GM19324 (cell line): ENCODE measurements around the gene FLOT1.

ENCODE experiments used
- ATAC-seq: cut with Tn5 transposase; IDR thresholded peaks from one replicate; pipeline ENCODE4 v1.9.1; 2021; ENCODE audit warnings: mild to moderate bottlenecking, moderate library complexity; ENCODE audit not compliant: unreplicated experiment, low FRiP score

Gene FLOT1, protein sequence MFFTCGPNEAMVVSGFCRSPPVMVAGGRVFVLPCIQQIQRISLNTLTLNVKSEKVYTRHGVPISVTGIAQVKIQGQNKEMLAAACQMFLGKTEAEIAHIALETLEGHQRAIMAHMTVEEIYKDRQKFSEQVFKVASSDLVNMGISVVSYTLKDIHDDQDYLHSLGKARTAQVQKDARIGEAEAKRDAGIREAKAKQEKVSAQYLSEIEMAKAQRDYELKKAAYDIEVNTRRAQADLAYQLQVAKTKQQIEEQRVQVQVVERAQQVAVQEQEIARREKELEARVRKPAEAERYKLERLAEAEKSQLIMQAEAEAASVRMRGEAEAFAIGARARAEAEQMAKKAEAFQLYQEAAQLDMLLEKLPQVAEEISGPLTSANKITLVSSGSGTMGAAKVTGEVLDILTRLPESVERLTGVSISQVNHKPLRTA

GRCh38 chr6:30742316-30743098 is at the start of gene FLOT1:
Gene FLOT1, minus strand, starts transcription at chr6:30742687. Its CDS starts 498 bp downstream, at chr6:30742189.
- ATAC-seq, result peak; percentile 70

DNA sequence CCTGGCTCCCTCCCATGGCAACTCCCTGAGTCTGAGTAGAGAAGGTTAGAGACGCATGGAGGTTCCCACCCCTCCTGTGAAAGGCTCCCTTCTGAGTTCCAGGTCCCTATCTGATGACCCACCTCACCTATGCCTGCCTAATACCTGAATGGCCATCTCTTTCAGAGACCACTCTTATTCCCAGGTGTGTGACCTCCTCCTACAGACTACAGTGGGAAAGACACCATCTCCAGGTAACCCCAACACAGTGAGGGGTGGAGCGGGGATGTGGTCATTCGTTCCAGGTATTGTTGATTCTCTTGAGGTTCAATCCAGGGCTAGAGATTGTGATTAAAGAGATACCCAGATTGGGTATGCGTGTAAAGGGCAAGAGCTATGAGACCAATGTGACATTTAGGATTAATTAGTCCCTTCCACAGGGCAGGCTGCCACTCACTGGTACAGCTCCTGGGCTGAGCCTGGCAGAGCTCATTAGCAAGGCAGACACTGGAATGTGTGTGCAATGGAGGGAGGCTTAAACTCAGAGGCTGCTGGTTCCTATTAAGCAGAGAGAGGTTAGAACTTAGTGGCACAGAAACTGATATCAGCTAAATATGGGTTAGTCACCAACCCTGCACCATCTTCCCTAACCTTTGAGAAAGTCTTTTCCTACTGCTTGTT is 48.4 kb upstream of the FLOT1 start:
- ATAC-seq, result no peak

GRCh38 chr6:30789606-30790005 is 47.1 kb upstream of the FLOT1 start:
- ATAC-seq, result no peak

GRCh38 chr6:30787954-30788353 is 45.5 kb upstream of the FLOT1 start:
- no peak for ATAC-seq

DNA sequence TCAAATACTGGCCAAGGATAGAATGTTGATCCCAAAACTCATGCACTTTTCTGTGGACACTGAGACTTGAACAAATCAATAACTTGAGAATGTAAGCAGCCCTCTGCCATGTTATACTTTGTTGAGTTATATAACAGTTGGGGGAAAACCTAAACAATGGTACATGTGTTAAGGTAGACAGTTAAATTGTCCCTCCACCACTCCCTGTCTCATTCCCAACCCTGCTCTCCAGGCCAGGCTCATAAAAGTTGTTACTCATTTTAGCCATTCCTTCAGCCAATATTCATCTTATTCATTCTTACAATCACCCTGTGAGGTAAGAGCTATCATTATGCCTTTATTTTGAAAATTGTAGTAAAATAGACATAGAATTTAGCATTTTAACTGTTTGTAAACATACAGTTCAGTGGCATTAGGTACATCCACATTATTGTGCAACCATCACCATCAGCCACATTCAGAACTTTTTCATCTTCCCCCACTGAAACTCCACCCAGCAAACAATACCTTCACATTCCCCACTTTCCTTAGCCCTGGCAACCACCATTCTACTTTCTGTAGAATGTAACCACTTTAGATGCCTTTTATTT is 40.0 kb upstream of the FLOT1 start:
- no peak for ATAC-seq

DNA sequence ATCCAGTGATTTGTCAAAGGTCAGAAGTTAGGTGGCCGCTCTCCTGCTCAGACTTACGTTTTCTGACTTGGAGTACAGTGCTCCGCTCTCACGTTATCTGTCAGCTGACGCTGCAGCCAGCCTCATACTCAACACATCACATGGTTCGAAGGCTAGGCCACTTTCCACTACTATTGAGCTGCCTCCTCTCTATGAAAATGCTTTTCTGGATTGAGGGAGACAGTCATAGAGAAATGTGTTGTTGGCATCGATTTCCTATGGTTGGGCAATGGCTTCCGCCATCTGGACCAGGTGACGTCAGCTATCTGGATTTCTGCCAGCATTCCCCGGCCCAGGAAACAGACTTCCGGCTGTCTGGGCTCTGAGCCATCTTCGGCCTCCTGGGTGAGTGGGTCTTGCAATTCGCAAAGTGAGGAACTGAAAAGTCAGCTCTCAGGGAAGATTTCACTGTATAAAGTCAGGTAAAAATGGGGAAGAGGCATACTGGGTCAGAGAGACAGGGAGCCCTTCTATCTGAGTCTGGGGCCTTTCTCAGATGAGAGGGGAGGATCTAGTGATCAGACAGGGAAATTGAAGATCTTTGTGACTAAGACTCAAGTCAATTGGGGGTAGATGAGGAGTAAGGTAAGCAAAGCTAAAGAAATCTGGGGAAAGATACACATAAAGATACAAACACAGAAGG is 39.4 kb upstream of the FLOT1 start:
- no peak for ATAC-seq

DNA sequence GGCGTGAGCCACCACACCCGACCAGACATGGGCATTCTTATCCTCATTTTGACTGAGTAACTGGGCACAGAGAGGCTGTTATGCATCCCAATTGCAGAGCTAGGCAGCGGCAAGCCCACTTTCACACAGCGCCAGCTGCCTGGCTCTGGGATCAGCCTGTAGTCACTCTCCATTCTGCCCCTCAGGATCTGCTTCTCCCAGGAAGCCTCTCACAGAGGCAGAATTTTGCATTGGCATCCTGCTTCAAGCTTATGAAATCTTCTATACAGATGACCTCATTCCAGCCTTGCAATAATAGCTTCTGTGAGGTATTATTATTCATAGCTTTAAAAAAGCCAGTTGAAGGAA is 38.9 kb upstream of the FLOT1 start:
- ATAC-seq, result no peak

GRCh38 chr6:30780642-30780920 is 38.1 kb upstream of the FLOT1 start:
- ATAC-seq, result no peak

GRCh38 chr6:30779850-30780641 is 37.6 kb upstream of the FLOT1 start:
- ATAC-seq, result no peak

DNA sequence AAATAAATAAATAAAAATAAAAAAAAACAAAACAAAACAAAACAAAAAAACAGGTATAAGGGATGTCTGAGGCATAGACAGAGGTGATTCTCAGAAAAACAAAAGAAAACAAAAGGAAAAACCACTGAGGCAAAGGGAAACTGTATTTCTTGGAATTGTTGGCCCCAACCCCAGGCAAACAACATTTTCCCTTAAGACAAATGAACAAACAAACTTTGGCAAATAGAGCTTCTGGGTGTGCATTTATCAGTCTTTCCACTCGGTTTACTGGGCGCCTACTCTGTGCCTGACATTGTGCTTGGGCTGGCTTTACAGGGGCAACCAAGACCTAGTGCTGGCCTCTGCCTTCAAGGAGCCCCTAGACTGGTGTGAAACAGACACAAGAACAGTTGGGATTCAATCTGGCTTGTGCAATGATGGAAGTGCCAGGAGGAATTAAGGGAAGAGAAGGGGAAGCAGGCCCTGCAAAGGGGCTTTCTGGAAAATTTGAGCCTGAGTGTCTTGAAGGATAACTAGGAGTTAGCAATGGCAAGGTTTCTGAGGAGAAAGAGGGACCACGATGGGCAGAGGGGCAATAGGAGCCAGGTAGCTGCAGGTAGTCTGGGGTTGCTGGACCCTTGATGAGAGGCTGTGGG is 35.6 kb upstream of the FLOT1 start:
- no peak for ATAC-seq

DNA sequence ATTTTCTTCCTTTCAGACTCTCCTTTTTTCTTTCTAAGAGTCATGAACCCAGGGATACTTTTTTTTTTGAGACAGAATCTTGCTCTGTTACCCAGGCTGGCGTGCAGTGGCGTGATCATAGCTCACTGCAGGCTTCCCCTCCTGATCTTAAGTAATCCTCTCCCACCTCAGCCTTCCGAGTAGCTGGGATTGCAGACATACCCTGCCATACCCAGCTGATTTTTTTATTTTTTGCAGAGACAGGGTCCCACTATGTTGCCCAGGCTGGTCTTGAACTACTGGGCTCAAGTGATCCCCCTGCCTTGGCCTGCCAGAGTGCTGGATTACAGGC is 34.6 kb upstream of the FLOT1 start:
- no peak for ATAC-seq

GRCh38 chr6:30776390-30777154 is 34.1 kb upstream of the FLOT1 start:
- no peak for ATAC-seq

GRCh38 chr6:30775104-30775503 is 32.6 kb upstream of the FLOT1 start:
- no peak for ATAC-seq

DNA sequence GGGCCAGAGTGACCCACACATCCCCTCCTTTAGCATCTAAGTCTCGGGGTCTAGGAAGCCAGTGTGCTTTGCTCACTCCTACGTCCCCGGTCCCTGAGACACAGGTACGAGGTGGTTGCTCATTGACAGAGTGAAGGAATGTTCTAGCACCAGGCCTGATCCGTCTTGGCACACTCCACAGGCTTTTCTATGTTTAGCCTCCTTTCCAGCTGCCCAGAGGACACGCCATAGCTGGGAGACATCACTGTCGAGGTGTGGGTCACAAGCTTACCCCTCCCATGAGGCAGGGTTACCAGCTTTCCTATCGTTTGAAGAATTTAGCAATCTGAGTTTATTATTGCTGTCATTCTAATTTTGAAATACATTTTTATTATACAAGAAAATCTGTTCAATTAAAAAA is 32.2 kb upstream of the FLOT1 start:
- no peak for ATAC-seq

GRCh38 chr6:30770592-30770991 is 28.1 kb upstream of the FLOT1 start:
- ATAC-seq, result no peak

DNA sequence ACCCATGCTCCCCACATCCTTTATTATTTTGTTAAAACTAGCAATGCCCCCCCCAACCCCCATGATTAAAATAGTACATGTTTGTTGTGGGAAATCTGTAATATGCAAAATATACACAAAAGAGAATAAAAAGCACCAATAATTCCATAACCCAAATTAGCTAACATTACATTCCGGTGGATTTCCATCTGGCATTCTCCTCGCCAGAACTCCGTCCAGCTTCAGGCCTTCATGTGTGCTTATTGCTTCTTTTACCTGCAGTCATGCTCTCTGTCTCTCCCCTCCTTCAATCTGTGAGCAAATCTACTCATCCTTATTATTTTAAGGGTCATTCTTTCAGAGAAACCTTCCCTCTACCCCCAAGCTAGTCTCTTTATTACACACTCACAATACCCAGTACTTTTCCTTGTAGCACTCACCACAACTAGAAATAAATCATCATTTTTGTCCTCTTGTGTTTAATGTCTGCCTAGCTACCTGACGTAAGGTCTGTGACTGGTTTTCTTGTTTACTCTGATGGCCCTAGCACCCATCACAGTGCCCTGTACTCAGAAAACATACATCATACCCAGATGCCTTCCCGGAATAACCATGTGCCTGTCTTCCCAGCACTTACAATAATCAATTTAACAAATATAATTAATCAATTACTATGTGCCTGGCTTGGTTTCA is 27.5 kb upstream of the FLOT1 start:
- ATAC-seq, result no peak

- no peak for ATAC-seq
These were observed 26.8 kb upstream of the FLOT1 start for GRCh38 chr6:30769088-30769852.
